CD4-positive, alpha-beta T cell treated with Interleukin-6 at 100 ng/mL for 8 hours (primary cell): ENCODE results near the gene AHRR.
"Not testable (repeated sequence)": the region's sequence is repeated elsewhere in the genome, so short reads cannot be mapped to it uniquely, and the experiment has no call there.

ENCODE experiments used
- DNase-seq: peaks from one replicate; pipeline ENCODE4 v3.0.0-alpha.2; 2020; ENCODE audit warnings: mixed read lengths, low spot score

AHRR gene

DNA sequence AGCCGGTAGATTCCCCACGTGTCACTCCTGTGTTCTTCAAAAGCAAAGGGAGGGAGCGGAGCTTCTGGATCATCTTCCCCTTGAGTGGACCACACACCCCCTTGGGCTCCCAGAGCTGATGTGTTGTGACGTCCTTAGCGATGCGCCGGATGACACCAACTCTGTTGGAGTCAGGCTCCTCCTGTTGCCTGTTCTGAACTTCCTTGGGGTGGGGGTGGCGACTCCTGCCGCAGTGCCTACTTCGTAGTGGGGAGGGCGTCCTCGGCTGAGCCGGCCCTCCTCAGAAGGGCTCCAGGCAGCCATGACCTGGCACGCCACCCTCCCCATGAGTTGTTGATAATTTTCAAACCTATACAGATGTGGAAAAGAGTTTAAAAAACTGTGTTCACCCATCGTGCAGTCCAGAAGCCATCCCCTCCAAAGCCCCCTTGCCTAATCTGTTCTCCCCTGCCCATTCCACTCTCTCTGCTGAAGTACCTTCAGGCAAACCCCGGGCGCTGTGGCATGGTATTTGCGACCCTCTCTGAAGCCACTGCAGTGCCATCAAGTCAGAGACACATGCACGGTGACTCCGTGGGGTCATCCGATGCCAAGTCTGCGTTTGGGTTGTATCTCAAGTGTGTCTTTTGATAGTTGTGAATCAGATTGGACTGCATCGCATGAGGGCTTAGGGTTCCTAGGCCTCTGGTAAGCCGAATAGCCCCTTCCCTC lies 138.2 kb downstream of the AHRR start:
- DNase-seq, result no peak

DNA sequence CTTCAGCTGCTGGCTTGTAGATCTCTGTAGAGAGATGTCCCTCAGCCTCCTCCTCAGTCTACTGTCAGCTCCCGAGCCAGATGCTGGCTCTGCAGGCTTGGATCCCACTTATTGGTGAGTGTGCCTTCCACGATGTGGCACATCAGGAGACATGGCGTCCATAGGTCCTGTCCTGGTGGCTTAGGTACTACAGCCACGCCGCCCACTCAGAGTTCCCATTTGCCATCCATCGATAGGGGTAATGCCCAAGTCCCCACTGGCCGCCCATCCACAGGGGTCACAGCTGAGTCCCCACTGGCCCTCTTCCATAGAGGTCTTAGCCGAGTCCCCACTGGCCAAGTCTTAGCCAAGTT lies 138.7 kb downstream of the AHRR start:
- DNase-seq, result no peak

DNA sequence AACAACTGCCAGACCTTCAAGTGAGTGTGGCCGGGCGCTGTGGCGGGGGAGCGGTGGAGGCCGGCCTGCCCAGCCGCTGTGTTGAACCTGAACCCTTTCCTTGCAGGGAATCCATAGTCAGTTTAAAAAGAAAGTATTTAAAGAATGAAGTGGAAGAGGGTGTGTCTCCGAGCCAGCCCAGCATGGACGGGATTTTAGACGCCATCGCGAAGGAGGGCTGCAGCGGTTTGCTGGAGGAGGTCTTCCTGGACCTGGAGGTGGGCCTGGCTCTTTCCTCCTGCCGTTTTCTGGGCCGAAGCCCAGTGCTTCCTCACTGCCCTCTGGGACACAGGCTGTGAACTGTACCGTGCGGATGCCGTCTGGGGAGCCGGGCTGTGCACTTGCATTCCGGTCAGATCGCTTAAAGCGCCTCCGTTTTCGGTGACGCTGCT lies 140.6 kb downstream of the AHRR start:
- DNase-seq, result no peak

DNA sequence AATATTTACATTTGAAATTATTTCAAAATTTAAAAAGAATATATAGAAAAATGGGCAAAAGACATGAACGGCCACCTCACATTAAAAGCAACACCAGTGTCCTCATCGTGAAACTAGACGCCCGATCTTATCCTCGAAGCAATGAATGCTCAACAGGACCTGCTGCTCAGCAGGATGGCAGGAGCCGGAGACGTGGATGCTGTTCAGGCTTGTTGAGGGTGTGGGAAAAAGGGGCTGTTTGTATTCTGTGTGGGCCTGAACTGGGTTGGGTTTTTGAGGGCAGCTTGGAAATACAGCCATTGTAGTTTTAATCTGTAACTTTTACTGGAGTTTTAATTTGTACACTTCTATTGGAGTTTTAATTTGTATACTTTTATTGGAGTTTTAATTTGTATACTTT lies 141.8 kb downstream of the AHRR start:
- DNase-seq, result no peak

DNA sequence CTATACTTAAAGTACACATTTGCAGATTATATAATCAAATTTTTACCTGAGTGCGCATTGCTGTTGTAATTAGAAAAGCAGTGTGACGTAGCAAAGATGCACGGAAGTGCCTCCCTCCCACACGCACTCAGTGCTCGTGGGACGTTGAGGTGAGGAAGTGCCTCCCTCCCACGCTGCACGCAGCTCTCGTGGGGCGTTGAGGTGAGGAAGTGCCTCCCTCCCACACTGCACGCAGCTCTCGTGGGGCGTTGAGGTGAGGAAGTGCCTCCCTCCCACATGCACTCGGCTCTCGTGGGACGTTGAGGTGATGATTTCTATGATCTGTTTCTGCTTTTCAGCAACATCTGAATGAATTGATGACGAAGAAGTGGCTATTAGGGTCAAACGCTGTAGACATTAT lies 142.4 kb downstream of the AHRR start:
- DNase-seq, result peak; percentile 85

DNA sequence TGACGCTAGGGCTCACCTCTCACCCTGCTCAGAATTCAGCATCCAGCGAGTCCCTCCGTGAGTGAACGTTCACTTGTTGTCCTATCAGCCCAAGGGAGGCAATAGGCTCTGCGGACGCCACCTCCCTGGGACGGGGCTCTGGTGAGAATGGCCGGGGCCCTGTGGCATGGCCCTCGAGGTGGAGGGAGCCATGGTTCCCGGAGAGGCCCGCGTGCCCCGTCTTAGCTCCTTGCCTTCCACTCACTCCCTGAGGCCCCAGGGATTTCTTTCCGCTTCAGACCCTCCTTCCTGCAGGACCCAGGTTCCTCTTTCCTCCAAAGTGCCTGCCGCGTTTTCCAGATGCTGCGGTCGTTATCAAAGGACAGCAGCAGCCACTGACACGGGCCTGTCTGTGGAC lies 142.9 kb downstream of the AHRR start:
- no peak for DNase-seq

DNA sequence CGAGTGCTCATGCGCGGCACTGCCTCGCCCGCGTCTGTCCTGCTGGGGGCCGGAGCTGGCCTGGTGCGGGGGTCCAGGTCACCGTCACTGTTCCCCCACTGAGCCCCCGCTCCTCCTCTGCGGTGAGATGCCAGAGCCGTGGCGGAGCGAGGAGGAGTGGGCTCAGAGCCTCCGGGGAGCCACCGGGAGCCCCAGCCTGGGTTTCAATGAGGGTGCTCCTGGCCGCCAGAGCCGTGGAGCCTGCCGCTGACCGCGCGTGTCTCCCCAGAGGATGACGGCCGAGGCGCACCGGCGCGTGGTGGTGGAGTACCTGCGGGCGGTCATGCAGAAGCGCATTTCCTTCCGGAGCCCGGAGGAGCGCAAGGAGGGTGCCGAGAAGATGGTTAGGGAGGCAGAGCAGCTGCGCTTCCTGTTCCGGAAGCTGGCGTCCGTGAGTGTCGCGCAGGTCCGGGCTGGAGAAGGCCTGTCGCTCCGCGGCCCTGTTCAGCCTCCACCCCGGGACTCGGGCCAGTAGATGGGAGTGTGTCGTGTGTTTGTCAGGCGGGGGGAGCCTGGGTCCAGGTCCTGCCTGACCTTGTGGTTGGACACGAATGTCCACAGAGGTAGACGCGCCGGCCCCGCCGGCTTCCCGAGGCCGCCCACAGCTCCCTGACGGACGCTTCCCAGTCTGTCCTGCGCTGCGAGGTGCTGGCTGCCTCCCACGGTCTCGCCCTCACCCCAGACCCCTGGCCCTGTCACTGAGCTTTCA lies 143.5 kb downstream of the AHRR start:
- no peak for DNase-seq

DNA sequence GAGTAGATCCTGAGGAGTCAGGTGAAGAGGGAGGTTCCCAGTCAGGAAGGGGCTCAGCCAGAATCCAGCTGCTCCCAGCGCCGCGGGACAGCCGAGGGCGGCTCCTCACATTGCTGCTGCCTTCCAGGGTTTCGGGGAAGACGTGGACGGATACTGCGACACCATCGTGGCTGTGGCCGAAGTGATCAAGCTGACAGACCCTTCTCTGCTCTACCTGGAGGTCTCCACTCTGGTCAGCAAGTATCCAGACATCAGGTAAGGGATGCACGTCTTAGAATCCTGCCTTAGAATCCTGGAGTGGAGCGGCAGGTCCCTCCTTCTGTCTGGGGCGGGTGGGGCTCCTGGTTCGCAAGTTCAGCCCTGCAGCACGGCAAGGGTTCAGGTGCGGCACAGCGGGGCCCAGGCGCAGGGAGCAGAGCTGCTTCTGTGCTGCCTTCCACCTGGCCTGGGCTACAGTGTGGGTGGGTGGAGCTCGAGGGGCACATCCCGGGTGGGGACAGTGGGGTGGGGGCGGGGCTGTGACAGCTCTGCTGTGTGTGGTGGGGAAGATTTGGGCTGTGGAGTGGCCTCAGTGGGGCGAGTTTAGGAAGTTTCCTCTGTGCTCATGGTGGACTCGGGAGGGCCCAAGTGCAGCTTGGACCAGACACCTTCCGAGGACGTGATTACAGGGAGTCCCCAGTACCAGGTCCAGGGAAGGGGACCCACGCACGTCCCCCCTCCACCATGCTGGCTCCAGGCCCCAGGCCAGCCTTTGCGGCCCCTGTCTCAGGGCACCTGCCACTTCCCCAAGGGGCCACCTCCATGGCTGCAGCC lies 144.3 kb downstream of the AHRR start:
- DNase-seq, result no peak

DNA sequence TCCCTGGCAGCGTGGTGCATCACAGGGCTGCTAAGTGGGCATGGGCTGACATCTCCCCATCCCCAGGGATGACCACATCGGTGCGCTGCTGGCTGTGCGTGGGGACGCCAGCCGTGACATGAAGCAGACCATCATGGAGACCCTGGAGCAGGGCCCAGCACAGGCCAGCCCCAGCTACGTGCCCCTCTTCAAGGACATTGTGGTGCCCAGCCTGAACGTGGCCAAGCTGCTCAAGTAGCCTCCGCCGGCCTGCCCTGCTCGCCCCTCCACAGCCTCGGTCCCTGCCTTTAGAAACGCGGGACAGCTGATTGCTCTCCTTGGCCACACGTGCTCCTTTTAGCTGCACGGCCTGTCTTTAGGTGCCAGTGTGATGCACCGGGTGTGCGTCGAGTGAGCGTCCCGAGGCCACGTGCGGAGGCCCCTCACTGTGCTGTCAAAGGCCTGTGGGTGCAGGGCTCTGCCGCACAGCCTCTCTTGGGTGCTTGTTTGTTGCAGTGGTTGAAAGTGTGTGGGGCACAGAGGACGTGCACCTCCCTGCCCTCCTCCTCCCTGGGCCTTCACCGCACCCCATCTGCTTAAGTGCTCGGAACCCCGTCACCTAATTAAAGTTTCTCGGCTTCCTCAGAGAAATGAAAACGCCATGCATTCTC lies 145.3 kb downstream of the AHRR start:
- DNase-seq, result no peak

DNA sequence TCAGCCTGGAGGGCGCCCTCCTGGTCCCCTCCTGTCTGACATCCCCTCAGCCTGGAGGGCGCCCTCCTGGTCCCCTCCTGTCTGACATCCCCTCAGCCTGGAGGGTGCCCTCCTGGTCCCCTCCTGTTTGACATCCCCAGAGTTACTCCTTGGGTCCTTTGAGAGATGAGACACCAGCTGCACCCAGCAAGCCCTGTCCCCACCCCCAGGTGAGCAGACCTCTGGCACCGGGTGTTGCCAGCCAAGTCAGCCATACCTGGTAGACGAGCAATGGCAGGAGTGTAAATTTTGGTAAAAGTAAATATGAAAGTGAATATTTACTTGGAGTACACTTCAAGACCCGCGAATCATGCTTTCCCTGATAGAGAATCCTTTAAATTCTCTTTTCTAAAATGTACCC lies 146.9 kb downstream of the AHRR start:
- DNase-seq, result no peak

DNA sequence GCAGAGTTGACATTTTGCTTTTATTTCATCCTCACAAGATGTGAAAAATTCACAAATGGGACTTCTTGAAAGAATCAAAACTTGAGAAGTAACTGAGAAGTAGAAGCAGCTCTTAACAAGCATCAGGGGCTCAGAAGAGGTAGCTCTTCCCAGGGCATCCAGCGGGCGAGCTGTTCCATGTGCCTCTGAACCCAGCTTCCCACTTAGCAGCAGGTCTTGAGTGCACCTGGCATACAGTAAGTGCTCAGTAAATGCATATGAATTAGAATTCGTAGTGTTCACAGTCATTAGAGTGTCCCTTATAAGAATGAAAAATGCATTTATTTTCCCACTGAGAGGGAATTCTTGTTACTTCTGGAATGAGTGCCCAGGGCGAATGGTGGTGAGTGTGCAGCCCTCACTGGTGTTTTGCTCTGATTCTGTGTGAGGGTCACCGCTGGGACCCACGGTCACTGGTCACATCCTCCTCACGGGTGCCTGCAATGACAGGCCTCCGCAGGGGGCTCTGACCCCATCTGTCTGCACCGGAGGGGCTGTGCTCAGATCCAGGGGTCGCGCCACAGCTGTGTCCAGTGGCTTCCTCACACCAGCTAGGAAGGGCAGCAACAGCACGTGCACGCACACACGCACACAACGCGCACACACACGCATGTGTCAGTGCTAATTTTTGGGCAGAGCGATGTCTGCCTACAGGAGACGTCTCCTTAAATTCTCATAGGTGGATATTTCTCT lies 148.4 kb downstream of the AHRR start:
- no peak for DNase-seq

DNA sequence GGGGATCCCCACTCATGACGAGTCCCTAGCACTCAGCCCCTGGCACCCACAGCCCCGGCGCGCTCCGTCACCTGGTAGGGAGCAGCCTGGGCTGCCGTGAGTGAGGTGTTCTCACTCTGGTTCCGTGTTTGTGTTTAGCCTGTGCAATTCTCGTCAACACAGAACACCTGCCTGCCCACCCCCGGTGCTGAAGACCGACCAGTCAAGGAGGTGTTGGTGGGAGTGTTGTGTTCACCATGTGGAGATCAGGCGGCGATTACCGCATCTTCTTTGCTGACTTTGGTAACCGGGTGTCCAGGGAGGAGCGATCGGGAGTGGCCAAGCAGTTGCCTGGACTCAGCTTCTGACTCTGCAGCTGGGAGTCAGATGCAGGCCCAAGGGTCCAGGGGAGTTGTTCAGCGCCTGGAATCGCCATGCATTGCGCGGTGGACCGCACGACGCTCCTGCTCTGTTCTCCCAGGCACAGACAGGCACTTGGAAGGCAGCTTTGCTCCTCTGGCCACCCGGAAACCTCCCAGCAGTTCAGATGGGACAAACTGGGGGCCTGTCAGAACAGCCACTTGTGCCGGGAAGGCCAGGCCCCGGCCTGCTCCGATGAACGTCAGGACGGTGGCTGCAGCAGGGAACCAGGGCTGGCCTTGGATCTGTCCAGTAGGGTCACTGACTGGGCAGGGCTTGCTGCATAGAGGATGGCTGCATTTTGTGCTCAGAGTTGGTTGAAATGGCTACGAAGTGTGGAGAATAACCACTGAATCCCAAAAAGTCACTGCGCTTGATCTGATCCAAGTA lies 149.6 kb downstream of the AHRR start:
- no peak for DNase-seq

DNA sequence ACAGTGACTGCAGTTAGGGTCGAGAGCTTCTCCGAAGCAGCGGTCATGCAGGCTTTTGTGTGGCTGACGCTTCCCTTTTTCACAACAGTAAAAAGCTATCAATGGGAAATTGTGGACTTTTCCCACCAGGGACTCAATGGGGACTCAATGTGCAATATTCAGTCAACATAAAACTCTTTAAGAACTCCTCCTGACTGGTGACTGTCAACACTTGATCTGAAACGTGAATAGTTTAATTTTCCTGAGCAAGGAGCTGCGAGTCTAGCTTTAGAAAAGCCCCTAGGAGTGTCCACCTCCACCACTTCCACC lies 150.2 kb downstream of the AHRR start:
- no peak for DNase-seq

DNA sequence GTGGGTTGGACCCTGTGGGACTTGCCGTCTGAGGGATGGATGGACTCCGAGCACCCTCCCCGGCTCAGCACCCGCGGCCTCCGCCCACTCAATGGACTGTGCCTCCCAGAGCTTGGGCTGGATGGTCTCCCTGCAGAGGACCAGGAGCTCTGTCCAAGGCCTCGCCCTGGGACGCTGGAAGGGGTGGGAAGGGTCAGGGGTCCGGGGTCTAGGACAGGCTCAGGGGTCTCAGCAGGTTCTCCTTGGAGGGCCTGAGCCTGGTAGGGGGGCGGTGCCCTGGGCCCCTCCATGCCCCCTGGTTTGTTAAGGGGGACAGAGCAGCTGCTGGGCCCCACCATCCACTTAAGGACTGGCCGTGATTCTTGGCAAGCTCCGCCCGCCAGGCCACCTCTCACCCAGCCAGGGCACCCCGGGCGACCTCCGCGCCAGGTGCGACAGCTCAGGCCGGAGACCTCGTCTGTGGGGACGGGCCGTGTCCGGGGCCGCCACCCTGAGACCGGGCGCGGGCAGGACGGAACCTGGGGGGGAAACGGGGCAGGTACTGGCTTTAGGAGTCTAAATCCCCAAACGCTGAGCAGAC lies 150.7 kb downstream of the AHRR start:
- DNase-seq, result no peak

DNA sequence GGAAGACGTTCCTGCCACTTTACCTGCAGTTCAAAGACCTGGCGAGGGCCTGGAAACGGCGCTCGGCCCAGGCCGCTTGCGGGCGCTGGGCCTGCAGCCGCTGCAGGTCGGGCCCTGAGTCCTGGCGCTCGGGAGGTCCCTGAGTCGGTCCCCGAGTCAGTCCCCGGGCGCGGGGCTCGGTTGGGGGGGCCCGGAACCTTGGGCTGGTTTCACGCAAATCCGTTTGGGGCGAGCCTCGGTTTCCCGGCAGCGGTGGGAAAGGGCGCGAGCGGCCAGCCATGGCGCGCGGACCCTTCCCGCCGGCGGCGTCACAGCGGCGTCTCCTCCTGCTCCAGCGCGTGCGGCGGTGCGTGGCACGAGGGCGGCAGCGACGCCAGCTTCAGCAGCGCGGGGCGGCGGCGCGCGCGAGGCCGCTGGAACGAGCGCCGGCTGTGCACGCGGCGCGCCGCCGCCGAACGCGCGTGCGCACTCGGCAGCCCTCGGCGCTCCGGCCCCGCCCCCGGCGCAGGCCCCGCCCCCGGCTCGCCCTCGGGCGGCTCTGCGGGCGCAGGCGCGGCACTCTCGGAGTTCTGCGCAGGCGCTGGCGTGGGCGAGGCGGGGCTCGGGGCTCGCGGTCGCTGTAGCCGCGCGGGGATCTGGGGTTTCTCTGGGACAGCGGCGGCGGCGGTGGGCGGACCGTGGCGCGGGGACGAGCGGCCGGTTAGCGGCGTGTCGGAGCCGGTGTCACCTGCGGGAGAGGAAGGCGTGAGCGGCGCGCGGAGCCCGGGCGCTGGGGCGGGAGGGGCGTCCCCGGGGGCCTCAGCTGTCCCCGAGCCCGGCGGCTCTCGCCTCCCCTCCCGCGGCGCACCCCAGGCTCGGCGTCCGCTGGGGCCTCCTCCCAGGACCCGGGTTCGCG lies 151.4 kb downstream of the AHRR start:
- DNase-seq, result peak; percentile 87

DNA sequence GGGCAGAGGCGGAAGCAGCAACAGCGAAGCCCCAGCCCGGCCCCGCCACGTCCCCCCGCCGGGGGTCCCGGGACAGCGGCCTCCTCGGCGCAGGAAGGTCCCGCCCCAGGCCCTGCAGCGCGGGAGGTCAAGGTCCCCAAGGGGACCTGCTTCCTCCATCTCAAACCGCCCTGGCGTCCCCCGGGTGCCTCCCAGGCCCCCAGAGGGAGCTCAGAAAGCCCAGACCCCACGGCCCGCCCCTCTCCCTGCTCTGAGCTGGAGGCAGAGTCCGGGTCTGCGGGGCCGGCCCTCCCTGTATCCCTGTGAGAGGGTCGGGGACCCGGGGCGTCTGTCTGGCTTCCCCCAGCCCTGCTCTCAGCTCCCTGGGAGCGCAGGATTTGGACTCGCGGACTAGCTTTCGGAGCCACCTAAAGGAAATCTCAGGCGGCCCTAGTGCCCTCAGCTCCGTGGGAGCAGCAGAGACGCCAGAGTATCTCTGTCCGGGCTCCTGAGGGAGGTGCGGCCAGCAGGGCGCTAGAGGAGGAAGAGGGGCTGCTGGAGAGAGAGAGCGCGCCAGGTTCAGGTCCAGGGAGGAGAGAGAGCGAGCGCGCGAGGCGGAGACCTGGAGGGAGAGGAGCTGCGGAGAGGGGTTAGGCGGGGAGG lies 152.2 kb downstream of the AHRR start:
- DNase-seq, result no peak

DNA sequence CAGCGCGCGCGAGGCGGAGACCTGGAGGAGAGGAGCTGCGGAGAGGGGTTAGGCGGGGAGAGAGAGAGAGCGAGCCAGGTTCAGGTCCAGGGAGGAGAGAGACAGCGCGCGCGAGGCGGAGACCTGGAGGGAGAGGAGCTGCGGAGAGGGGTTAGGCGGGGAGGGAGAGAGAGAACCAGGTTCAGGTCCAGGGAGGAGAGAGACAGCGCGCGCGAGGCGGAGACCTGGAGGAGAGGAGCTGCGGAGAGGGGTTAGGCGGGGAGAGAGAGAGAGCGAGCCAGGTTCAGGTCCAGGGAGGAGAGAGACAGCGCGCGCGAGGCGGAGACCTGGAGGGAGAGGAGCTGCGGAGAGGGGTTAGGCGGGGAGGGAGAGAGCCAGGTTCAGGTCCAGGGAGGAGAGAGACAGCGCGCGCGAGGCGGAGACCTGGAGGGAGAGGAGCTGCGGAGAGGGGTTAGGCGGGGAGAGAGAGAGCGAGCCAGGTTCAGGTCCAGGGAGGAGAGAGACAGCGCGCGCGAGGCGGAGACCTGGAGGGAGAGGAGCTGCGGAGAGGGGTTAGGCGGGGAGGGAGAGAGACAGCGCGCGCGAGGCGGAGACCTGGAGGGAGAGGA lies 152.8 kb downstream of the AHRR start:
- DNase-seq, result not testable (repeated sequence)

DNA sequence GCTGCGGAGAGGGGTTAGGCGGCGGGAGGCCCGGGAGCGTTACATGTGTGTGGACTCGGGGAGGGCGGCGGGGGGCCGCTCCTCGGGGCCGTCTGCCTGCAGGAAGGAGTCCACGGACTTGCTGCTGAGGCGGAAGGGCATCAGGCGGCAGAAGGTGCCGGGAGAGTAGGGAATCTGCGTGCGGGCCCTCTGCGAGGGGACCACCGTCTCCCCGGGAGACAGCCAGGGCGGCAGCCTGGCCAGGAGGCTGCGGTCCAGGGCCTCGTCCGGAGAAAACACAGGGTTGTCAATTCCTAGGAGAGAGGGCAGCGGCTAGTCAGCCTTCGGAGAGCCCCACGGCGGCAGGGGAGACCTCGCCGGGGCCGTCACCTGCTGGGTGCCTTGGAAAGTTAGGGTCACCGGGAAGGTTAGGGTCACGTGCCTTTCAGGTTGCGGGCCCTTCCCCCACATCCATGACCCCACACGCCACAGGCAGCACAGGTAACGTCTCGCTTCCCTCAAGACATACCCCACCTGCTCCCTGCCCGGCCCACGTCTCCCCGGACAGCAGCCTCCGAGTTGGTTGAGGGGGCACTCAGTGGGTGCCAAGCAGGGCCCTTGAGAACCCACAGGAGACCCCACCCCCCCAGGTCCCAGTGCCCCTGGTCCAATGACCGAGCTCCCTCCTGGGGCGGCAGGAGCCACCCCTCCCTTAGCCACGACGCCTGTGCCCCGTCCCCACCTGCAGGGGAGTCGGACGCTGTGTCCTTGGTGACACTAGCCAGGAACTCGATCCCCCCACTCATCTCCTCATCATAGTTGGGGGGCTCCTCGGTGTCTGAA lies 153.5 kb downstream of the AHRR start:
- DNase-seq, result no peak
